Thoracic aorta (tissue), 2 donors: ENCODE data around the gene TMSB4X. TPM values are rescaled to one million over a fixed set of nuclear protein-coding genes. Genes with fewer than 3 reads are reported as not detected.
A peak's percentile ranks its signal among the peaks of the same experiment; 100 is the strongest.

Experiments used
- ATAC-seq: fragments of 150-250 bp; one replicate; pipeline ENCODE4 v1.8.0; 2017; ENCODE audit warnings: low read depth; ENCODE audit not compliant: insufficient number of reproducible peaks, low FRiP score
- DNase-seq: peaks from one replicate; pipeline ENCODE4 v3.0.0-alpha.2; 2020; ENCODE audit warnings: low spot score
- H3K27ac ChIP-seq, 2 donors: fragments of 200-600 bp; sonication (generic); 1 replicate in 1 of 2; 2 replicates in 1 of 2; pipeline ENCODE4 v1.5.1; 2016; ENCODE audit warnings: mild to moderate bottlenecking in 2 of 2, moderate library complexity in 2 of 2
- H3K27me3 ChIP-seq: fragments of 200-600 bp; sonication (generic); replicated peaks from 2 replicates; pipeline ENCODE4 v1.6.0; 2016; ENCODE audit warnings: mild to moderate bottlenecking; ENCODE audit not compliant: insufficient read depth
- H3K36me3 ChIP-seq: fragments of 200-600 bp; sonication (generic); one replicate; pipeline ENCODE4 v1.5.1; 2016
- H3K4me1 ChIP-seq, 2 donors: fragments of 200-600 bp; sonication (generic); 1 replicate in 1 of 2; 2 replicates in 1 of 2; pipeline versions ENCODE4 v1.5.1 to v1.6.0; 2016; ENCODE audit warnings: low read depth in 2 of 2, mild to moderate bottlenecking in 1 of 2; ENCODE audit not compliant: control insufficient read depth in 1 of 2
- H3K4me3 ChIP-seq: fragments of 200-600 bp; sonication (generic); 2 replicates; pipeline ENCODE4 v1.5.1; 2016; ENCODE audit warnings: mild to moderate bottlenecking
- H3K9me3 ChIP-seq: fragments of 200-600 bp; sonication (generic); 2 replicates; pipeline ENCODE4 v1.5.1; 2016
- CTCF ChIP-seq: fragments of 200-600 bp; sonication (generic); IDR thresholded peaks from one replicate; pipeline ENCODE4 v1.5.1; 2019; ENCODE audit warnings: antibody characterized with exemption
- total RNA-seq, 2 donors: library from RNA; depleted of rRNA; stranded (reverse); fragments of >200 nt; gene quantifications; one replicate each; pipeline versions ENCODE4 v1.1.0 to v1.2.3, GENCODE V29; 2016

The TMSB4X gene
- total RNA-seq, 2 donors from 2014 or later, result 3,886 to 3,920 TPM

GRCh38 chrX:12993826-12994225, 18.9 kb downstream of the TMSB4X start:
- H3K9me3 ChIP-seq, result no peaks in the 10 kb centered on the region
- no peaks in the 10 kb centered on the region for H3K27me3 ChIP-seq
- no peak overlapping the region for H3K4me3 ChIP-seq
- TF ChIP-seq CTCF, result no peak
- H3K36me3 ChIP-seq, result no peaks in the 10 kb centered on the region
- H3K4me1 ChIP-seq, result peaks cover 7 to 17% of the 10 kb centered on the region in 2 donors
- no peak for ATAC-seq
- H3K27ac ChIP-seq, result peak overlapping the region in 1 of 2 donors; percentile 17
- DNase-seq, result no peak

- Histone ChIP-seq H3K4me3 (no peak overlapping the region), H3K27me3 (no peaks in the 10 kb centered on the region), H3K9me3 (no peaks in the 10 kb centered on the region), H3K36me3 (no peaks in the 10 kb centered on the region), H3K27ac (no peak overlapping the region), H3K4me1 (peaks cover 7 to 17% of the 10 kb centered on the region in 2 donors)
- ATAC-seq (no peak), DNase-seq (no peak)
- no peak for TF ChIP-seq CTCF
These were observed 19.4 kb downstream of the TMSB4X start for GRCh38 chrX:12994321-12994720.

GRCh38 chrX:12996934-12997435, 22.1 kb downstream of the TMSB4X start:
- no peak overlapping the region for H3K27ac ChIP-seq
- peaks cover 7 to 24% of the 10 kb centered on the region in 2 donors for H3K4me1 ChIP-seq
- H3K4me3 ChIP-seq, result no peak overlapping the region
- no peak for ATAC-seq
- no peak for TF ChIP-seq CTCF
- no peaks in the 10 kb centered on the region for H3K27me3 ChIP-seq
- DNase-seq, result no peak
- no peaks in the 10 kb centered on the region for H3K36me3 ChIP-seq
- H3K9me3 ChIP-seq, result no peaks in the 10 kb centered on the region

GRCh38 chrX:12997906-12998687, 23.2 kb downstream of the TMSB4X start:
- no peak for DNase-seq
- Histone ChIP-seq H3K36me3 (no peaks in the 10 kb centered on the region), H3K4me1 (peaks cover 7 to 24% of the 10 kb centered on the region in 2 donors), H3K9me3 (no peaks in the 10 kb centered on the region), H3K27me3 (no peaks in the 10 kb centered on the region), H3K4me3 (peak overlapping the region; percentile 11), H3K27ac (peak overlapping the region in 1 of 2 donors; percentile 35)
- no peak for TF ChIP-seq CTCF
- ATAC-seq, result no peak

GRCh38 chrX:12999422-12999821, 24.5 kb downstream of the TMSB4X start:
- Histone ChIP-seq H3K36me3 (no peaks in the 10 kb centered on the region), H3K4me1 (peaks cover 7 to 17% of the 10 kb centered on the region in 2 donors), H3K9me3 (no peaks in the 10 kb centered on the region), H3K27ac (no peak overlapping the region), H3K4me3 (no peak overlapping the region), H3K27me3 (no peaks in the 10 kb centered on the region)
- no peak for TF ChIP-seq CTCF
- DNase-seq (no peak), ATAC-seq (no peak)
